GM12872 (cell line): ENCODE data around the gene CRYM.

Experiments
- TF ChIP-seq, protein P1 (sequence below): IDR thresholded peaks from 3 replicates; pipeline ENCODE4 v1.5.1; 2011; ENCODE audit warnings: low read depth, mild to moderate bottlenecking, low read length, moderate library complexity; ENCODE audit not compliant: insufficient read depth

Gene CRYM

DNA sequence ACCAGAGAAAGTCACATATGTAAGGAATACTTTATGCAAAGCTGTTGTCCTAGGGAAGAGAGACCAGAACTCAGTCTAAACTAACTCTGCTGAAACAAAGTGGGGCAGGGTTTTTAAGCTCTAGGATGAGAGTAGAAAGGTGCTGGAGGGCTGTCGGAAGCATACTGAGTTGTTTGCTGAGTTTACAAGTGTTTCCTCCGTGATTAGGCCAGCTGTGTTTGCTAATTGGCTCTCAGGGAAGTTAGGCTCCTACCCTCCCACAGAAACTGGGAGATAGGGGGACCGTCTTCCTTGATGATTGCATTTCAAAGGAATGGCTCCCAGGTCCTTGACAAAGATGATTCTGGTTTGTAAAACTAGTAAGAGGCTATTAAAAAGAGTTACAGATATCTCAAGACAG lies 24.4 kb upstream of the CRYM start:
- TF ChIP-seq, protein P1, sequence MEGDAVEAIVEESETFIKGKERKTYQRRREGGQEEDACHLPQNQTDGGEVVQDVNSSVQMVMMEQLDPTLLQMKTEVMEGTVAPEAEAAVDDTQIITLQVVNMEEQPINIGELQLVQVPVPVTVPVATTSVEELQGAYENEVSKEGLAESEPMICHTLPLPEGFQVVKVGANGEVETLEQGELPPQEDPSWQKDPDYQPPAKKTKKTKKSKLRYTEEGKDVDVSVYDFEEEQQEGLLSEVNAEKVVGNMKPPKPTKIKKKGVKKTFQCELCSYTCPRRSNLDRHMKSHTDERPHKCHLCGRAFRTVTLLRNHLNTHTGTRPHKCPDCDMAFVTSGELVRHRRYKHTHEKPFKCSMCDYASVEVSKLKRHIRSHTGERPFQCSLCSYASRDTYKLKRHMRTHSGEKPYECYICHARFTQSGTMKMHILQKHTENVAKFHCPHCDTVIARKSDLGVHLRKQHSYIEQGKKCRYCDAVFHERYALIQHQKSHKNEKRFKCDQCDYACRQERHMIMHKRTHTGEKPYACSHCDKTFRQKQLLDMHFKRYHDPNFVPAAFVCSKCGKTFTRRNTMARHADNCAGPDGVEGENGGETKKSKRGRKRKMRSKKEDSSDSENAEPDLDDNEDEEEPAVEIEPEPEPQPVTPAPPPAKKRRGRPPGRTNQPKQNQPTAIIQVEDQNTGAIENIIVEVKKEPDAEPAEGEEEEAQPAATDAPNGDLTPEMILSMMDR = no peak

DNA sequence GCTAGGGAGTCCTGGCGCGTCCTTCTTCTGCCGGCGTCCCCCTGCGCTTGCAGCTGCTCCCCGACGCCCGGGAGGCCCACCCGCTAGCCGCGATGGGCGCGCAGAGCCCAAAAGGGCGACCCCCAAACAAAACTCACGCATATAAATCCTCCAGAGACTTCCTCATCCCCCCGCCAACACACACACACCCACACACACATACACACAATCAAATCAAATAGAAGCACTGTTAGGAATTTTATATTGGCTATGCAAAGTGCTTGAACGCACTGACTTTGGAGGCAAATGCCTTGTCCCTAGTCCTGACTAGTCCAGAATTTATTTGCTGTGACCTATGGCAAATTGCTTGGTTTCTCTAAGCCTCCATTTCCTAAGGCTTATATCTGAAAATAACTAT lies 23.8 kb upstream of the CRYM start:
- TF ChIP-seq, protein P1 = no peak

DNA sequence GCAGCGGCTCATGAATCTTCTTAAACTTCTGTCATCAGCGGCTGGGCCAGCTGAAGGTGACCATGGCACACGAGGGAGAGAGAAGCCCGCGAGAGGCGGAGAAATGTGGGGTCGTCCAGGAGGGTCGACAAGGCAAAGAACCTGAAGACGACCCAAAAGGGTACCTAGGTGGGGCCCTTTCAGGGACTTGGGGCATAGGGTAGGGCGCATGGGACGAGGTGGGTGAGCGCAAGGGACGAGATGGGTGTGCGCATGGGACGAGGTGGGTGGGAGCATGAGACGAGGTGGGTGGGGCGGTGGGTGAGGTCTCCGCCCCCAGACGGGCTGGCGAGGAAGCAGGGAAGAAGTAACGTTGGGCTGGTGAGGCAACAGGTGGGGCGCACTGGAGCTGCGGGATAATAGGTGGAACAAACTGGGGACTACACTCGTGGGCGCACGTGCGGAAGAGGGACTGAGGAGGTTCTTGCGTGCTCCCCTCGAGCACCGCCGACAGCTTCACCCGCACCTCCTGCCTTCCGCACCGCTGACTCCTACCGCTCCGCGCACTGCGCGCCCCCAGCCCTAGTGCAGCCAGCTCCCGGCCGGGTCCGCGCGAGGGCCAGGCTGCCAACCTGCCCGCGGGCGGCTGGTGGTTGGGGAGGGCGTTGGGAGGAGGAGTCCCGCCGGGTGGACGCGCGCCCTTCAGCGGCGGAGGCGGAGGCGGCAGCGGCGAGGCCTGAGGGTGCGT lies 23.2 kb upstream of the CRYM start:
- TF ChIP-seq, protein P1 = peak; percentile 41; the same call in 2 of the 3 replicates

DNA sequence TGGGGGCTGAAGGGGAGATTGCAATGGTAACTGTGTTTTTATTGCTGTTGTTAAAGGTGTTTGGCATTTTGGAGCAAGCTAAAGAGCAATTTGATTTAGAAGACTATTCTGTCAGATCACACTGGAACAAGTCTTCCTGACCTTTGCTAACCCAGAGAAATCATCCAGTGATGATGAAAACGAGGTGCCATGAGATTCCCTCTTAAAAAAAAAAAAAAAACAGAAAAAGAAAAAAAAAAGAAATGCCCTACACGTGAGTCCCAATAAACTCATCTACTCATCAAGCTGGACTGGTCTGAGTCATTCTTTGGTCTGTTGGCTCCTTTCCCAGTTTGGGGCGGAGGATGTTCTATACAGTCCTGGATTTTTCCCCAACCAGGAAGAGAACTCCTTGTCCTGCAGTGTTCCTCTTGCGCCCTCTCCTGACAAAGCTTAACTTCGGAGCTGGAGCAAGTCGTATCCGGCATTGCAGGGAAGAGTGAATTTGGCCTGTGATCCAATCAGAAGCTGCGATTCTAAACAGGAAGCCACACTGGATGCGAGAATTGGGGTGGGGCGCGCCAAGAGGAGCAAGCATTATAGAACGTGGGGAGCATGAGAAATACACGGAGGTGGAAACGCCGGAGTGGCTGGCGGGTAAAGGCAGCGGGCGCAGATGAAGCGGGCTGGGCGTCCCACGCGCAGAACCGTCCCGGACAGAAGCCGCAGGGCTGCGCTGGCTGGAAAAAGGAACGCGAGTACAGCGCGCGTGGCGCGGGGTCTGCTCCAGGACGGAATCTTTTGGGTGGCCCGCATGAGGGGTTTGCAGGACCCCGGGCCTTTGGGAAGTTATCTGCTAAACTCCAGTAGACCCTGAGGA lies 22.4 kb upstream of the CRYM start:
- TF ChIP-seq, protein P1 = peak; percentile 74

DNA sequence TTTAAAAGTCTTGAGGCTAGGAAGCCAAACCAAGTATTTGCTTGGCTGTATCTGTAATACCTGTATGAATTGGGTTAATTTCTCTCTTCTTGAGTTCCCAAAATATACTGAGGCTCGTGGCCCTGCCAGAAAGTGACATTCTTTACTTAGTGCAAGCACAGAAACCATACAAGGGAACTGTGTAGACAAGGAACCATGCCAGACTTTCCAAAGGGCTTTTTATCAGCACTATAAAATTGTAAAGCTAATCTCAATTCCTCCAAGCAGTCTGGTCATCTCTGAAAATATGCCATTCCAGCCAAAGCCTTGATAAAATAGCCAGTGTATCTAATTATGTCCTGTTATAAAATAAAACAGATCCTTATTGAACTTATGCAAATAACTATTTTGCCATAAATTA lies 7.2 kb upstream of the CRYM start:
- TF ChIP-seq, protein P1 = no peak

DNA sequence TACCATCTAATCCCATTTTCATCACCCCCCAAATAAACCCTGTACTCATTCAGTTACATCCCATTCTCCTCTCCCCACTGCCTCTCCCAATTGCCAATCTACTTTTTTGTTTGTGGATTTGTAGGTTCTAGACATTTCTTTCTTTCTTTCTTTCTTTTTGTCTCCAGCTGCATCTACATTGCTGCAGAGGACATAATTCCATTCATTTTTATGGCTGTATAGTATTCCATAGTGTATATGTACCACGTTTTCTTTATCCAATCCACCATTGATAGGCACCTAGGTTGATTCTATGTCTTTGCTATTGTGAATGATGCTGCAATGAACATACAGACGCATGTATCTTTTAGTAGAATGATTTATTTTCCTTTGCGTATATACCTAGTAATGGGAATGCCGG lies 6.3 kb upstream of the CRYM start:
- TF ChIP-seq, protein P1 = no peak

DNA sequence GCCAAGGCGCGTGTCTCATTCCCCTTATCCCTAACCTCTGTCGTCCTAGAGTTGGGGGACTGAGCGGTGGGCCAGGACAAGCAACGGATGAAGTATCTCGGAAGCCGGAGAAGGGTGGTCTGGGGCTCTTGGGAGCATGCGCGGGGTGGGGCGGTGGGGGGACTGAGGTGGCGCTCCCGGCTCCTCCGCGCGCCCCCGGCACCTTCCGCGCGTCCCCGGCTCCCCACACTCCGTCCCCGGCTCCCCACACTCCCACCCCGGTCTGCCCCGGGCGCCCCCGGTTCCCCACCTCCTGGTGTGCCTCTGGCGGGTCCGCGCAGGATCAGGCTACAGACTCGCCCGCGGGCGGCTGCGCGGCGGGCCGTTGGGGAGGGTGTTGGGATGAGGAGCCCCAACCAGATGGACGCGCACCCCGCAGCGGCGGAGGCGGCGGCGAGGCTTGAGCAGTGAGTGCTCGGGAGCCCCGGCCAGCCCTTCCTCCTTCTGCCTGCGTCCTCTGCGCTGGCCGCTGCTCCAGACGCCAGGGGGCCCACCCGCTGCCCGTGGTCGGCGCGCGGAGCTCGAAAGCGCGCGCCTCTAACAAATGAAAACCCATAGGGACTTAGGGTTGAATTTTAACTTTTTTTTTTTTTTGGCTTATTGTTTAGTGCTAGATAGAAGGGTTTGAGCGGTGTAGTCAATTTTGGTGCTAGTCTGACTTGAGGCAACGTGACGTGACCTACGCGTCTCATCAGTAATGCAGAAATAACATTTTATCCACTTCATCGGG lies 5.6 kb upstream of the CRYM start:
- TF ChIP-seq, protein P1 = peak; percentile 31; the same call in 1 of the 3 replicates
